Measurements from ENCODE around the gene DAD1. TPM values are rescaled to one million over a fixed set of nuclear protein-coding genes. Genes with fewer than 3 reads are reported as not detected.
"Not testable (repeated sequence)": the region's sequence is repeated elsewhere in the genome, so short reads cannot be mapped to it uniquely, and the experiment has no call there.

The DAD1 gene
- total and polyA plus RNA-seq, 7 donors = 77.8 to 277 (median 118) TPM

GRCh38 chr14:22556021-22556989 lies 32.7 kb downstream of the DAD1 start:
- Histone ChIP-seq H3K27me3 (ENCODE audit: insufficient read depth in 3 of 3, low read length in 2 of 3) (no peaks in the 10 kb centered on the region), H3K4me3 (no peak overlapping the region), H3K4me1 (peaks cover 3% of the 10 kb centered on the region), H3K9me3 (no peaks in the 10 kb centered on the region), H3K36me3 (ENCODE audit: insufficient read depth in 1 of 2, low read depth in 1 of 2) (no peaks in the 10 kb centered on the region), H3K27ac (peak overlapping the region; percentile 18)
- peak; percentile 41 to 71 for DNase-seq
- TF ChIP-seq CTCF (IDR thresholded peaks at IDR 0.05) = no peak
- intact Hi-C loops (cut with DNase I) = loop anchor here (5.0 kb wide), 7 partner anchors 96 to 501 kb away; partner anchors contain the start of genes AJUBA (in 1 of the 2), CDH24 (in 1 of the 2) and SLC7A7 (in 1 of the 2)
- whole genome bisulfite sequencing, 3 donors = 59 to 71% (median 65%) methylated on average over 28 of the region's 28 CpGs
- peak in 2 of 4 donors; percentile 16 to 28 for ATAC-seq

- intact Hi-C loops (cut with DNase I) = loop anchor here (5.0 kb wide), 7 partner anchors 97 to 502 kb away; partner anchors contain the start of genes AJUBA (in 1 of the 2), CDH24 (in 1 of the 2) and SLC7A7 (in 1 of the 2)
- Histone ChIP-seq H3K27ac (no peak overlapping the region), H3K4me1 (peaks cover 7% of the 10 kb centered on the region), H3K27me3 (ENCODE audit: insufficient read depth in 3 of 3, low read length in 2 of 3) (no peaks in the 10 kb centered on the region), H3K4me3 (no peak overlapping the region), H3K36me3 (ENCODE audit: insufficient read depth in 1 of 2, low read depth in 1 of 2) (no peaks in the 10 kb centered on the region), H3K9me3 (no peaks in the 10 kb centered on the region)
- 82 to 94% (median 85%) methylated on average over 4 of the region's 4 CpGs for WGBS, 3 donors
- TF ChIP-seq CTCF (IDR thresholded peaks at IDR 0.05) = no peak
- ATAC-seq (no peak), DNase-seq (no peak)
These were observed 33.5 kb downstream of the DAD1 start for GRCh38 chr14:22555384-22556011.

GRCh38 chr14:22554498-22555383 lies 34.3 kb downstream of the DAD1 start:
- Histone ChIP-seq H3K36me3 (ENCODE audit: insufficient read depth in 1 of 2, low read depth in 1 of 2) (no peaks in the 10 kb centered on the region), H3K27ac (no peak overlapping the region), H3K9me3 (no peaks in the 10 kb centered on the region), H3K4me3 (no peak overlapping the region), H3K4me1 (peaks cover 12% of the 10 kb centered on the region), H3K27me3 (ENCODE audit: insufficient read depth in 3 of 3, low read length in 2 of 3) (no peaks in the 10 kb centered on the region)
- WGBS, 3 donors = 80 to 91% (median 84%) methylated on average over 15 of the region's 15 CpGs
- no peak for TF ChIP-seq CTCF (IDR thresholded peaks at IDR 0.05)
- DNase-seq (no peak), ATAC-seq (no peak)
- intact Hi-C loops (cut with DNase I) = loop anchor here (5.0 kb wide), 7 partner anchors 98 to 503 kb away; partner anchors contain the start of genes AJUBA (in 1 of the 2), CDH24 (in 1 of the 2) and SLC7A7 (in 1 of the 2)

- intact Hi-C loops (cut with DNase I); H3K27me3 ChIP-seq (ENCODE audit: insufficient read depth in 3 of 3, low read length in 2 of 3); DNase-seq; H3K27ac ChIP-seq; H3K9me3 ChIP-seq; H3K36me3 ChIP-seq (ENCODE audit: insufficient read depth in 1 of 2, low read depth in 1 of 2); ATAC-seq; H3K4me3 ChIP-seq: not testable (repeated sequence)
- H3K4me1 ChIP-seq = peaks cover 12% of the 10 kb centered on the region
- 83 to 95% (median 85%) methylated on average over 9 to 11 of the region's 14 CpGs for WGBS, 3 donors
These were observed 35.0 kb downstream of the DAD1 start for GRCh38 chr14:22553861-22554497.
